ENCODE results near the gene ACKR2.
A peak's percentile ranks its signal among the peaks of the same experiment; 100 is the strongest.

Gene ACKR2

GRCh38 chr3:42880601-42881451, 71.6 kb downstream of the ACKR2 start (continued):
- TF ChIP-seq ELK4 (IDR thresholded peaks at IDR 0.05; ENCODE audit: borderline replicate concordance, low read depth, low read length) (no peak), ZNF629 (tag by site-specific recombination; IDR thresholded peaks at IDR 0.05) (0 out of 2 replicates have a peak, but pooled peaks have one; percentile 25), ZNF48 (tag by site-specific recombination; IDR thresholded peaks at IDR 0.05) (no peak), ZNF398 (tag by site-specific recombination; IDR thresholded peaks at IDR 0.05) (no peak; the same call in 1 of the 2 replicates), ZNF510 (tag by site-specific recombination; IDR thresholded peaks at IDR 0.05; ENCODE audit: insufficient replicate concordance) (no peak), ZNF626 (tag by site-specific recombination; IDR thresholded peaks at IDR 0.05) (no peak), ZNF624 (tag by site-specific recombination; IDR thresholded peaks at IDR 0.05) (no peak), ZNF561 (tag by site-specific recombination; IDR thresholded peaks at IDR 0.05; ENCODE audit: borderline replicate concordance) (no peak), GLI4 (tag by site-specific recombination; IDR thresholded peaks at IDR 0.05) (no peak), PRDM6 (tag by site-specific recombination; IDR thresholded peaks at IDR 0.05) (no peak), SP3 (tag by site-specific recombination; IDR thresholded peaks at IDR 0.05) (peak; percentile 51), ZNF37A (tag by site-specific recombination; IDR thresholded peaks at IDR 0.05) (no peak), ZNF549 (tag by site-specific recombination; IDR thresholded peaks at IDR 0.05) (no peak), ZNF2 (tag by site-specific recombination; IDR thresholded peaks at IDR 0.05) (peak; percentile 40; the same call in 1 of the 2 replicates), ZNF600 (tag by site-specific recombination; IDR thresholded peaks at IDR 0.05) (peak; percentile 61; the same call in 1 of the 2 replicates), ZNF274 (IDR thresholded peaks at IDR 0.05; ENCODE audit: low read length) (no peak), ZNF274 (tag by site-specific recombination; IDR thresholded peaks at IDR 0.05; ENCODE audit: borderline replicate concordance) (no peak), ZNF558 (tag by site-specific recombination; IDR thresholded peaks at IDR 0.05) (no peak), ZNF623 (tag by site-specific recombination; IDR thresholded peaks at IDR 0.05) (no peak), ZEB2 (tag by site-specific recombination; IDR thresholded peaks at IDR 0.05) (0 out of 2 replicates have a peak, but pooled peaks have one; percentile 41), KLF17 (tag by site-specific recombination; IDR thresholded peaks at IDR 0.05) (0 out of 2 replicates have a peak, but pooled peaks have one; percentile 41), ZNF596 (tag by site-specific recombination; IDR thresholded peaks at IDR 0.05) (no peak), ZNF112 (tag by site-specific recombination; IDR thresholded peaks at IDR 0.05) (no peak), HOXD13 (CRISPR knock-in tag; IDR thresholded peaks at IDR 0.05; ENCODE audit: borderline replicate concordance) (no peak), ZNF311 (tag by site-specific recombination; IDR thresholded peaks at IDR 0.05; ENCODE audit: borderline replicate concordance) (no peak), BCL11B (tag by site-specific recombination; IDR thresholded peaks at IDR 0.05; ENCODE audit: low read depth) (no peak), ZBTB48 (tag by site-specific recombination; IDR thresholded peaks at IDR 0.05) (no peak)
- TF ChIP-seq, protein P1, sequence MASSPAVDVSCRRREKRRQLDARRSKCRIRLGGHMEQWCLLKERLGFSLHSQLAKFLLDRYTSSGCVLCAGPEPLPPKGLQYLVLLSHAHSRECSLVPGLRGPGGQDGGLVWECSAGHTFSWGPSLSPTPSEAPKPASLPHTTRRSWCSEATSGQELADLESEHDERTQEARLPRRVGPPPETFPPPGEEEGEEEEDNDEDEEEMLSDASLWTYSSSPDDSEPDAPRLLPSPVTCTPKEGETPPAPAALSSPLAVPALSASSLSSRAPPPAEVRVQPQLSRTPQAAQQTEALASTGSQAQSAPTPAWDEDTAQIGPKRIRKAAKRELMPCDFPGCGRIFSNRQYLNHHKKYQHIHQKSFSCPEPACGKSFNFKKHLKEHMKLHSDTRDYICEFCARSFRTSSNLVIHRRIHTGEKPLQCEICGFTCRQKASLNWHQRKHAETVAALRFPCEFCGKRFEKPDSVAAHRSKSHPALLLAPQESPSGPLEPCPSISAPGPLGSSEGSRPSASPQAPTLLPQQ (tag by site-specific recombination; IDR thresholded peaks at IDR 0.05) = 0 out of 2 replicates have a peak, but pooled peaks have one; percentile 25
- TF ChIP-seq, protein P2, sequence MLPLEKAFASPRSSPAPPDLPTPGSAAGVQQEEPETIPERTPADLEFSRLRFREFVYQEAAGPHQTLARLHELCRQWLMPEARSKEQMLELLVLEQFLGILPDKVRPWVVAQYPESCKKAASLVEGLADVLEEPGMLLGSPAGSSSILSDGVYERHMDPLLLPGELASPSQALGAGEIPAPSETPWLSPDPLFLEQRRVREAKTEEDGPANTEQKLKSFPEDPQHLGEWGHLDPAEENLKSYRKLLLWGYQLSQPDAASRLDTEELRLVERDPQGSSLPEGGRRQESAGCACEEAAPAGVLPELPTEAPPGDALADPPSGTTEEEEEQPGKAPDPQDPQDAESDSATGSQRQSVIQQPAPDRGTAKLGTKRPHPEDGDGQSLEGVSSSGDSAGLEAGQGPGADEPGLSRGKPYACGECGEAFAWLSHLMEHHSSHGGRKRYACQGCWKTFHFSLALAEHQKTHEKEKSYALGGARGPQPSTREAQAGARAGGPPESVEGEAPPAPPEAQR (tag by site-specific recombination; IDR thresholded peaks at IDR 0.05) = no peak
- TF ChIP-seq, protein P3, sequence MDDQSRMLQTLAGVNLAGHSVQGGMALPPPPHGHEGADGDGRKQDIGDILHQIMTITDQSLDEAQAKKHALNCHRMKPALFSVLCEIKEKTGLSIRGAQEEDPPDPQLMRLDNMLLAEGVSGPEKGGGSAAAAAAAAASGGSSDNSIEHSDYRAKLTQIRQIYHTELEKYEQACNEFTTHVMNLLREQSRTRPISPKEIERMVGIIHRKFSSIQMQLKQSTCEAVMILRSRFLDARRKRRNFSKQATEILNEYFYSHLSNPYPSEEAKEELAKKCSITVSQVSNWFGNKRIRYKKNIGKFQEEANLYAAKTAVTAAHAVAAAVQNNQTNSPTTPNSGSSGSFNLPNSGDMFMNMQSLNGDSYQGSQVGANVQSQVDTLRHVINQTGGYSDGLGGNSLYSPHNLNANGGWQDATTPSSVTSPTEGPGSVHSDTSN (CRISPR knock-in tag; IDR thresholded peaks at IDR 0.05) = no peak

Measured in HEK293 (cell line).